H1 (cell line): ENCODE results near the gene AKR1D1. TPM values are rescaled to one million over a fixed set of nuclear protein-coding genes. Genes with fewer than 3 reads are reported as not detected.

Experiments
- BCL11A ChIP-seq, 2 experiments: IDR thresholded peaks; one replicate each; pipeline ENCODE4 v1.6.1; 2011; ENCODE audit warnings: low read depth in 2 of 2, low read length in 2 of 2, mild to moderate bottlenecking in 2 of 2
- CHD7 ChIP-seq: fragments of 300-600 bp; sonication (generic); IDR thresholded peaks from 2 replicates; pipeline ENCODE4 v1.7.1; 2012; ENCODE audit warnings: low read length, moderate library complexity, mild to moderate bottlenecking, inconsistent platforms; ENCODE audit not compliant: insufficient replicate concordance
- CREB1 ChIP-seq: IDR thresholded peaks from 2 replicates; pipeline ENCODE4 v1.6.1; 2012; ENCODE audit warnings: inconsistent platforms
- CTBP2 ChIP-seq: IDR thresholded peaks from 2 replicates; pipeline ENCODE4 v1.7.0; 2011; ENCODE audit warnings: borderline replicate concordance, mild to moderate bottlenecking, moderate library complexity, mixed read lengths, low read length; ENCODE audit not compliant: insufficient read depth, insufficient read length
- FOSL1 ChIP-seq: IDR thresholded peaks from 2 replicates; pipeline ENCODE4 v1.6.1; 2011; ENCODE audit warnings: mild to moderate bottlenecking, low read depth, low read length, moderate library complexity; ENCODE audit not compliant: insufficient read depth
- HDAC6 ChIP-seq: IDR thresholded peaks from one replicate; pipeline ENCODE4 v1.7.1; 2012; ENCODE audit warnings: low read depth, mild to moderate bottlenecking, inconsistent platforms, low read length, moderate library complexity
- MAX ChIP-seq: IDR thresholded peaks from 2 replicates; pipeline ENCODE4 v1.6.1; 2012; ENCODE audit warnings: inconsistent platforms
- PHF8 ChIP-seq: fragments of 200-600 bp; sonication (generic); conservative IDR thresholded peaks from 2 replicates; pipeline ENCODE4 v1.7.1; 2012; ENCODE audit warnings: low read depth, mild to moderate bottlenecking, inconsistent platforms, low read length, moderate library complexity
- POLR2AphosphoS5 ChIP-seq: IDR thresholded peaks from 2 replicates; pipeline ENCODE4 v1.6.1; 2011; ENCODE audit warnings: low read depth, low read length
- TEAD4 ChIP-seq: IDR thresholded peaks from 2 replicates; pipeline ENCODE4 v1.6.1; 2012; ENCODE audit warnings: low read depth, low read length, inconsistent platforms, mixed read lengths
- YY1 ChIP-seq: IDR thresholded peaks from 2 replicates; pipeline ENCODE4 v1.6.1; 2011; ENCODE audit warnings: low read depth, mild to moderate bottlenecking, low read length
- polyA plus RNA-seq, 7 experiments: library from polyadenylated mRNA; depleted of rRNA in 3 of 7; stranded (reverse) in 5 of 7; unstranded in 2 of 7; fragments of >200 nt in 5 of 7; fragments of 200-250 nt in 2 of 7; gene quantifications; 1 replicate in 5 of 7; 2 replicates in 1 of 7; 4 replicates in 1 of 7; pipeline versions ENCODE4 v1.2.1 to v1.2.3, GENCODE V29; 2011 to 2013; ENCODE audit warnings: missing spikeins in 2 of 7, mixed read lengths in 2 of 7
- total RNA-seq: library from RNA; stranded (reverse); fragmentation: NEBNext Ultra II Directional; extraction: Animal tissue kit (Norgen Biotek cat#: 25700); gene quantifications from 2 replicates; pipeline ENCODE4 v1.2.1, GENCODE V29; 2021

The AKR1D1 gene
- total and polyA plus RNA-seq, 2 of the 8 experiments (the other 6 are each of a cell fraction or from before 2014, with no cell fraction given): not detected

GRCh38 chr7:138105221-138105620 lies 29.0 kb downstream of the AKR1D1 start (continued):
- no peak for TF ChIP-seq CHD7
- no peak for TF ChIP-seq CTBP2
- TF ChIP-seq POLR2AphosphoS5: no peak
- TF ChIP-seq MAX: no peak
- TF ChIP-seq FOSL1: no peak
- TF ChIP-seq TEAD4: no peak
- TF ChIP-seq CREB1: no peak
- TF ChIP-seq HDAC6: no peak
- no peak for TF ChIP-seq BCL11A (IDR thresholded peaks at IDR 0.05; ENCODE audit: low read depth in 2 of 2, low read length in 2 of 2)
- TF ChIP-seq YY1: no peak
- TF ChIP-seq PHF8: no peak
